ENCODE results near the gene GRAP2. TPM values are rescaled to one million over a fixed set of nuclear protein-coding genes. Genes with fewer than 3 reads are reported as not detected.
"Not testable (repeated sequence)": the region's sequence is repeated elsewhere in the genome, so short reads cannot be mapped to it uniquely, and the experiment has no call there.

The GRAP2 gene
- total RNA-seq, 1 donor from 2014 or later, result 1.3 TPM

- DNase-seq (ENCODE audit: low spot score), result no peak
These were observed 91.4 kb downstream of the GRAP2 start for GRCh38 chr22:39992088-39992826.

- not testable (repeated sequence) for DNase-seq (ENCODE audit: low spot score)
These were observed 92.0 kb downstream of the GRAP2 start for GRCh38 chr22:39992894-39993293.

- no peak for DNase-seq (ENCODE audit: low spot score)
These were observed 93.2 kb downstream of the GRAP2 start for GRCh38 chr22:39994041-39994565.

GRCh38 chr22:39994566-39995392 lies 93.9 kb downstream of the GRAP2 start, which contains the start of gene FAM83F:
FAM83F (plus strand) TSS chr22:39994954; CDS start chr22:39995043, 89 bp downstream.
- no peak for DNase-seq (ENCODE audit: low spot score)

GRCh38 chr22:39995393-39996252 lies 94.7 kb downstream of the GRAP2 start:
- DNase-seq (ENCODE audit: low spot score), result no peak

GRCh38 chr22:39996732-39997131 lies 95.8 kb downstream of the GRAP2 start:
- DNase-seq (ENCODE audit: low spot score), result no peak

- DNase-seq (ENCODE audit: low spot score), result no peak
These were observed 96.5 kb downstream of the GRAP2 start for GRCh38 chr22:39997421-39997820.

GRCh38 chr22:39997939-39998726 lies 97.2 kb downstream of the GRAP2 start:
- no peak for DNase-seq (ENCODE audit: low spot score)

- no peak for DNase-seq (ENCODE audit: low spot score)
These were observed 98.4 kb downstream of the GRAP2 start for GRCh38 chr22:39999144-39999757.

GRCh38 chr22:40000171-40000570 lies 99.3 kb downstream of the GRAP2 start:
- DNase-seq (ENCODE audit: low spot score), result no peak

- DNase-seq (ENCODE audit: low spot score), result no peak
These were observed 100.2 kb downstream of the GRAP2 start for GRCh38 chr22:40001106-40001505.

GRCh38 chr22:40001800-40002577 lies 101.1 kb downstream of the GRAP2 start:
- no peak for DNase-seq (ENCODE audit: low spot score)

GRCh38 chr22:40002935-40003715 lies 102.2 kb downstream of the GRAP2 start:
- no peak for DNase-seq (ENCODE audit: low spot score)

- DNase-seq (ENCODE audit: low spot score), result no peak
These were observed 104.0 kb downstream of the GRAP2 start for GRCh38 chr22:40004836-40005235.

- no peak for DNase-seq (ENCODE audit: low spot score)
These were observed 105.8 kb downstream of the GRAP2 start for GRCh38 chr22:40006641-40007040.

- no peak for DNase-seq (ENCODE audit: low spot score)
These were observed 107.2 kb downstream of the GRAP2 start for GRCh38 chr22:40007853-40008710.

- DNase-seq (ENCODE audit: low spot score), result no peak
These were observed 107.9 kb downstream of the GRAP2 start for GRCh38 chr22:40008726-40009291.
